ENCODE data around the gene GJE1. TPM values are rescaled to one million over a fixed set of nuclear protein-coding genes. Genes with fewer than 3 reads are reported as not detected.

The GJE1 gene
- total and polyA plus RNA-seq, 4 donors, result not detected

GRCh38 chr6:142178129-142178528 is 45.4 kb downstream of the GJE1 start:
- Histone ChIP-seq H3K4me1 (ENCODE audit: control insufficient read depth, insufficient read depth, low read length) (no peaks in the 10 kb centered on the region), H3K9me3 (ENCODE audit: control insufficient read depth, insufficient read depth, low read length) (peaks cover 6% of the 10 kb centered on the region), H3K4me3 (ENCODE audit: low read depth, low read length) (no peak overlapping the region), H3K27ac (ENCODE audit: low read depth, low read length) (no peak overlapping the region), H3K27me3 (ENCODE audit: control insufficient read depth, insufficient read depth, low read length) (no peaks in the 10 kb centered on the region), H3K36me3 (ENCODE audit: control insufficient read depth, insufficient read depth, low read length) (peaks cover 5% of the 10 kb centered on the region)
- DNase-seq (ENCODE audit: low read depth in 4 of 6, low spot score in 6 of 6), result no peak

GRCh38 chr6:142182004-142182403 is 49.3 kb downstream of the GJE1 start:
- Histone ChIP-seq H3K36me3 (ENCODE audit: control insufficient read depth, insufficient read depth, low read length) (no peaks in the 10 kb centered on the region), H3K27ac (ENCODE audit: low read depth, low read length) (no peak overlapping the region), H3K4me3 (ENCODE audit: low read depth, low read length) (no peak overlapping the region), H3K27me3 (ENCODE audit: control insufficient read depth, insufficient read depth, low read length) (no peaks in the 10 kb centered on the region), H3K4me1 (ENCODE audit: control insufficient read depth, insufficient read depth, low read length) (no peaks in the 10 kb centered on the region), H3K9me3 (ENCODE audit: control insufficient read depth, insufficient read depth, low read length) (peaks cover 6% of the 10 kb centered on the region)
- no peak for DNase-seq (ENCODE audit: low read depth in 4 of 6, low spot score in 6 of 6)

- no peak overlapping the region for H3K4me3 ChIP-seq (ENCODE audit: low read depth, low read length)
- no peak overlapping the region for H3K27ac ChIP-seq (ENCODE audit: low read depth, low read length)
- no peaks in the 10 kb centered on the region for H3K36me3 ChIP-seq (ENCODE audit: control insufficient read depth, insufficient read depth, low read length)
- WGBS (ENCODE audit: insufficient coverage), result no CpG with 5 or more reads among the region's 1 CpG
- no peaks in the 10 kb centered on the region for H3K4me1 ChIP-seq (ENCODE audit: control insufficient read depth, insufficient read depth, low read length)
- H3K27me3 ChIP-seq (ENCODE audit: control insufficient read depth, insufficient read depth, low read length), result no peaks in the 10 kb centered on the region
- no peak for DNase-seq (ENCODE audit: low read depth in 4 of 6, low spot score in 6 of 6)
- peaks cover 2% of the 10 kb centered on the region for H3K9me3 ChIP-seq (ENCODE audit: control insufficient read depth, insufficient read depth, low read length)
Measured at GRCh38 chr6:142183351-142183750, 50.6 kb downstream of the GJE1 start.

- Histone ChIP-seq H3K9me3 (ENCODE audit: control insufficient read depth, insufficient read depth, low read length) (no peaks in the 10 kb centered on the region), H3K4me1 (ENCODE audit: control insufficient read depth, insufficient read depth, low read length) (no peaks in the 10 kb centered on the region), H3K36me3 (ENCODE audit: control insufficient read depth, insufficient read depth, low read length) (no peaks in the 10 kb centered on the region), H3K4me3 (ENCODE audit: low read depth, low read length) (no peak overlapping the region), H3K27me3 (ENCODE audit: control insufficient read depth, insufficient read depth, low read length) (no peaks in the 10 kb centered on the region), H3K27ac (ENCODE audit: low read depth, low read length) (no peak overlapping the region)
- WGBS (ENCODE audit: insufficient coverage), result no CpG with 5 or more reads among the region's 2 CpGs
- DNase-seq (ENCODE audit: low read depth in 4 of 6, low spot score in 6 of 6), result no peak
Measured at GRCh38 chr6:142184307-142184706, 51.6 kb downstream of the GJE1 start.

Other genes with a start within 250 kb of the GJE1 start
- gene NMBR, start 14.2 kb downstream of the GJE1 start, total RNA-seq, result 1 to 10 TPM; 1.5 to 5.6 TPM
- gene NMBR, start 14.2 kb downstream of the GJE1 start, polyA plus RNA-seq (ENCODE audit: insufficient read length in 2 of 2), result 1 to 10 TPM; 4.1 to 5.8 TPM
- gene VTA1, start 14.3 kb downstream of the GJE1 start, total RNA-seq, result 10 to 100 TPM; 59.8 to 91.3 TPM
- 100 to 1,000 TPM in 1 of 2 donors, 10 to 100 TPM in 1; 85.5 to 102 TPM for gene VTA1, start 14.3 kb downstream of the GJE1 start, polyA plus RNA-seq (ENCODE audit: insufficient read length in 2 of 2)
- 10 to 100 TPM; 32.0 to 42.2 TPM for gene ADGRG6, start 169.1 kb downstream of the GJE1 start, total RNA-seq
- gene ADGRG6, start 169.1 kb downstream of the GJE1 start, polyA plus RNA-seq (ENCODE audit: insufficient read length in 2 of 2), result 1 to 10 TPM; 5.9 to 6.4 TPM

Data from spinal cord (tissue), 10 donors.